Mucosa of stomach (tissue), 1 donor: ENCODE measurements around the gene ADH7.
"Not testable (repeated sequence)": the region's sequence is repeated elsewhere in the genome, so short reads cannot be mapped to it uniquely, and the experiment has no call there.

Experiments used
- H3K27me3 ChIP-seq: one replicate; pipeline ENCODE4 v1.7.0; 2013; ENCODE audit warnings: mild to moderate bottlenecking, low read length; ENCODE audit not compliant: control insufficient read depth, insufficient read depth
- H3K36me3 ChIP-seq: one replicate; pipeline ENCODE4 v1.7.0; 2013; ENCODE audit warnings: low read length; ENCODE audit not compliant: control insufficient read depth, insufficient read depth
- H3K4me1 ChIP-seq: one replicate; pipeline ENCODE4 v1.7.0; 2013; ENCODE audit warnings: mild to moderate bottlenecking, low read length; ENCODE audit not compliant: control insufficient read depth, insufficient read depth
- H3K4me3 ChIP-seq: one replicate; pipeline ENCODE4 v1.7.0; 2013; ENCODE audit warnings: low read length
- H3K9ac ChIP-seq: one replicate; pipeline ENCODE4 v1.7.0; 2013; ENCODE audit warnings: mild to moderate bottlenecking, low read length, moderate library complexity
- H3K9me3 ChIP-seq: one replicate; pipeline ENCODE4 v1.7.0; 2013; ENCODE audit warnings: mild to moderate bottlenecking, low read length, moderate library complexity; ENCODE audit not compliant: control insufficient read depth
- donor health status: Pancreatic carcinoma.

Gene ADH7

GRCh38 chr4:99367817-99368216, 67.3 kb downstream of the ADH7 start:
- not testable (repeated sequence) for H3K36me3 ChIP-seq, H3K9me3 ChIP-seq, H3K27me3 ChIP-seq, H3K4me1 ChIP-seq, H3K4me3 ChIP-seq, H3K9ac ChIP-seq

GRCh38 chr4:99366491-99366890, 68.7 kb downstream of the ADH7 start:
- Histone ChIP-seq H3K9ac (no peak overlapping the region), H3K4me1 (no peaks in the 10 kb centered on the region)

GRCh38 chr4:99362768-99363167, 72.4 kb downstream of the ADH7 start:
- no peaks in the 10 kb centered on the region for H3K4me1 ChIP-seq
- no peak overlapping the region for H3K9ac ChIP-seq
- no peaks in the 10 kb centered on the region for H3K36me3 ChIP-seq
- no peak overlapping the region for H3K4me3 ChIP-seq
- H3K27me3 ChIP-seq, result no peaks in the 10 kb centered on the region
- no peaks in the 10 kb centered on the region for H3K9me3 ChIP-seq

More at GRCh38 chr4:99366491-99366890, 68.7 kb downstream of the ADH7 start:
- Histone ChIP-seq H3K4me3 (no peak overlapping the region), H3K9me3 (no peaks in the 10 kb centered on the region), H3K36me3 (no peaks in the 10 kb centered on the region), H3K27me3 (no peaks in the 10 kb centered on the region)
